Mesenchymal stem cell (in vitro differentiated cells and primary cell): Measurements from ENCODE around the gene LRRC37A3.
A peak's percentile ranks its signal among the peaks of the same experiment; 100 is the strongest.
"Not testable (repeated sequence)": the region's sequence is repeated elsewhere in the genome, so short reads cannot be mapped to it uniquely, and the experiment has no call there.

Experiments used
- DNase-seq: peaks from one replicate; pipeline ENCODE4 v3.0.0-alpha.2; 2013
- H2AFZ ChIP-seq: one replicate; pipeline ENCODE4 v1.6.1; 2013; ENCODE audit warnings: low read depth, mild to moderate bottlenecking, control low read depth, inconsistent platforms, low read length, moderate library complexity
- H2AK5ac ChIP-seq: 2 replicates; pipeline ENCODE4 v1.6.1; 2013; ENCODE audit warnings: low read length, moderate library complexity, mild to moderate bottlenecking, inconsistent platforms; ENCODE audit not compliant: severe bottlenecking
- H2BK120ac ChIP-seq: one replicate; pipeline ENCODE4 v1.6.1; 2013; ENCODE audit warnings: low read depth, mild to moderate bottlenecking, inconsistent platforms, low read length, moderate library complexity
- H2BK12ac ChIP-seq, 2 experiments: one replicate each; pipeline ENCODE4 v1.6.1; 2013; ENCODE audit warnings: inconsistent platforms in 2 of 2, low read length in 2 of 2, mild to moderate bottlenecking in 2 of 2, moderate library complexity in 2 of 2, control low read depth in 1 of 2
- H2BK15ac ChIP-seq: one replicate; pipeline ENCODE4 v1.6.1; 2013; ENCODE audit warnings: mild to moderate bottlenecking, low read depth, inconsistent platforms; ENCODE audit not compliant: poor library complexity, severe bottlenecking
- H2BK5ac ChIP-seq: 2 replicates; pipeline ENCODE4 v1.6.1; 2013; ENCODE audit warnings: low read depth, mild to moderate bottlenecking, low read length, control low read depth, inconsistent platforms; ENCODE audit not compliant: poor library complexity, severe bottlenecking
- H3K14ac ChIP-seq, 2 experiments: one replicate each; pipeline ENCODE4 v1.6.1; 2013; ENCODE audit warnings: inconsistent platforms in 2 of 2, low read length in 2 of 2, control low read depth in 1 of 2, mild to moderate bottlenecking in 1 of 2, moderate library complexity in 1 of 2
- H3K18ac ChIP-seq, 2 experiments: one replicate each; pipeline ENCODE4 v1.6.1; 2013; ENCODE audit warnings: inconsistent platforms in 2 of 2, low read length in 2 of 2, control low read depth in 1 of 2, low read depth in 1 of 2, mild to moderate bottlenecking in 1 of 2
- H3K23ac ChIP-seq, 2 experiments: one replicate each; pipeline ENCODE4 v1.6.1; 2013; ENCODE audit warnings: inconsistent platforms in 2 of 2, low read length in 2 of 2, mild to moderate bottlenecking in 2 of 2, moderate library complexity in 2 of 2, control low read depth in 1 of 2
- H3K27ac ChIP-seq: 2 replicates; pipeline ENCODE4 v1.5.1; 2013; ENCODE audit warnings: mild to moderate bottlenecking, moderate library complexity, low read length, control low read depth, inconsistent platforms; ENCODE audit not compliant: poor library complexity, severe bottlenecking
- H3K27me3 ChIP-seq, 2 experiments: 2 replicates each; pipeline versions ENCODE4 v1.6.1 to v1.7.0; 2013; ENCODE audit warnings: low read length in 2 of 2, mild to moderate bottlenecking in 2 of 2, moderate library complexity in 2 of 2, control low read depth in 1 of 2, inconsistent platforms in 1 of 2; ENCODE audit not compliant: control insufficient read depth in 1 of 2, insufficient read depth in 1 of 2
- H3K36me3 ChIP-seq, 2 experiments: 2 replicates each; pipeline versions ENCODE4 v1.6.1 to v1.7.0; 2013; ENCODE audit warnings: low read length in 2 of 2, control low read depth in 1 of 2, inconsistent platforms in 1 of 2, low read depth in 1 of 2, mild to moderate bottlenecking in 1 of 2; ENCODE audit not compliant: insufficient read depth in 2 of 2, control insufficient read depth in 1 of 2
- H3K4ac ChIP-seq, 2 experiments: one replicate each; pipeline ENCODE4 v1.6.1; 2013; ENCODE audit warnings: inconsistent platforms in 2 of 2, low read length in 2 of 2, mild to moderate bottlenecking in 2 of 2, moderate library complexity in 2 of 2, control low read depth in 1 of 2, low read depth in 1 of 2
- H3K4me1 ChIP-seq: 2 replicates; pipeline ENCODE4 v1.6.1; 2013; ENCODE audit warnings: low read depth, low read length, control low read depth; ENCODE audit not compliant: control insufficient read depth, insufficient read depth
- H3K4me2 ChIP-seq: 2 replicates; pipeline ENCODE4 v1.6.1; 2013; ENCODE audit warnings: low read length, mild to moderate bottlenecking, inconsistent platforms; ENCODE audit not compliant: poor library complexity, severe bottlenecking
- H3K4me3 ChIP-seq, 2 experiments: 2 replicates each; pipeline versions ENCODE4 v1.5.1 to v1.7.0; 2013; ENCODE audit warnings: low read length in 2 of 2, mild to moderate bottlenecking in 2 of 2, control low read depth in 1 of 2, low read depth in 1 of 2; ENCODE audit not compliant: insufficient read depth in 1 of 2
- H3K79me1 ChIP-seq: replicated peaks from 2 replicates; pipeline ENCODE4 v1.6.1; 2013; ENCODE audit warnings: mild to moderate bottlenecking, control low read depth, low read length, inconsistent platforms; ENCODE audit not compliant: poor library complexity, severe bottlenecking
- H3K9ac ChIP-seq: 2 replicates; pipeline ENCODE4 v1.7.0; 2013; ENCODE audit warnings: mild to moderate bottlenecking, low read length, moderate library complexity
- H3K9me3 ChIP-seq: 2 replicates; pipeline ENCODE4 v1.7.0; 2013; ENCODE audit warnings: mild to moderate bottlenecking, low read length; ENCODE audit not compliant: control insufficient read depth
- H4K8ac ChIP-seq: one replicate; pipeline ENCODE4 v1.6.1; 2013; ENCODE audit warnings: inconsistent platforms, mild to moderate bottlenecking, low read length, moderate library complexity
- H4K91ac ChIP-seq: one replicate; pipeline ENCODE4 v1.6.1; 2013; ENCODE audit warnings: mild to moderate bottlenecking, low read length, inconsistent platforms
- WGBS: methylation state at CpG from one replicate; pipeline ENCODE4 v1.1.7; 2013; ENCODE audit warnings: mixed read lengths; 5-methylcytosine and 5-hydroxymethylcytosine counted together

LRRC37A3 gene

DNA sequence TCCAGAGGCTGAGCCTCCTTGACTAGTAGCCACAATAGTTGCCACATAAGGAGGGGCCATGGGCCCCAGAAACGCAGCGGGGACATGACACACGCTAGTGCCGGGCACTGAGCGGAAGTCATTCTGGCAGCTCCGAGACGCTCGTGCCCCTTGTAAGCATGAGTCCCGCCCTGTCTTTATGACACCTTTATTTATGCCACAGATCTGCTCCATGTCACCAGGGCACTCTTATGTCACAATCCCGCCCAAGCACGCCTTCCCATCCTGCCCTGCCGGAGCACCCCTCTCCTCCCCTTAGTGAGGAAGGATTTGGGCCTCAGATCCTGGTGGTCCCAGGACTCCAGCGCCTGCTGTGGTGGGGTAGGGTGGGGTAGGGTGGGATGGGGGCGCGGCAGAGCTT, 22.1 kb downstream of the LRRC37A3 start:
- not testable (repeated sequence) for H3K18ac ChIP-seq, H3K27me3 ChIP-seq, H2AK5ac ChIP-seq, H2BK5ac ChIP-seq, H3K36me3 ChIP-seq, H2AFZ ChIP-seq, H3K4me3 ChIP-seq, H3K9me3 ChIP-seq, H3K79me1 ChIP-seq, H4K8ac ChIP-seq, H3K27ac ChIP-seq, H3K23ac ChIP-seq, H3K4me1 ChIP-seq, H2BK12ac ChIP-seq, H2BK120ac ChIP-seq, H4K91ac ChIP-seq, H2BK15ac ChIP-seq, H3K4me2 ChIP-seq, H3K14ac ChIP-seq, H3K9ac ChIP-seq, DNase-seq, H3K4ac ChIP-seq
- WGBS = 95% methylated on average over 10 of the region's 15 CpGs

DNA sequence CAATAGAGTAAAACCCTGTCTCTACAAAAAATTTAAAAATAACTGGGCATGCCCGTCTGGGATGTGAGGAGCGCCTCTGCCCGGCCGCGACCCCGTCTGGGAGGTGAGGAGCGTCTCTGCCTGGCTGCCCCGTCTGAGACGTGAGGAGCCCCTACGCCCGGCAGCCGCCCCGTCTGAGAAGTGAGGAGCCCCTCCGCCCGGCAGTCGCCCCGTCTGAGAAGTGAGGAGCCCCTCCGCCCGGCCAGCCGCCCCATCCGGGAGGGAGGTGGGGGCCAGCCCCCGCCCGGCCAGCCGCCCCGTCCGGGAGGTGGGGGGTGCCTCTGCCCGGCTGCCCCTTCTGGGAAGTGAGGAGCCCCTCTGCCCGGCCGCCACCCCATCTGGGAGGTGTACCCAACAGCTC, 45.1 kb downstream of the LRRC37A3 start:
- not testable (repeated sequence) for H4K91ac ChIP-seq, H3K18ac ChIP-seq, H2BK15ac ChIP-seq, H3K14ac ChIP-seq, H3K9ac ChIP-seq, H3K27ac ChIP-seq, H3K4me1 ChIP-seq, H3K23ac ChIP-seq, H3K9me3 ChIP-seq, H4K8ac ChIP-seq, H3K36me3 ChIP-seq, DNase-seq, H2BK5ac ChIP-seq, H3K79me1 ChIP-seq, H3K27me3 ChIP-seq, H2AK5ac ChIP-seq, H2AFZ ChIP-seq, H3K4me3 ChIP-seq, H2BK12ac ChIP-seq, H3K4me2 ChIP-seq, H3K4ac ChIP-seq, H2BK120ac ChIP-seq
- 98% methylated on average over 21 of the region's 29 CpGs for WGBS

DNA sequence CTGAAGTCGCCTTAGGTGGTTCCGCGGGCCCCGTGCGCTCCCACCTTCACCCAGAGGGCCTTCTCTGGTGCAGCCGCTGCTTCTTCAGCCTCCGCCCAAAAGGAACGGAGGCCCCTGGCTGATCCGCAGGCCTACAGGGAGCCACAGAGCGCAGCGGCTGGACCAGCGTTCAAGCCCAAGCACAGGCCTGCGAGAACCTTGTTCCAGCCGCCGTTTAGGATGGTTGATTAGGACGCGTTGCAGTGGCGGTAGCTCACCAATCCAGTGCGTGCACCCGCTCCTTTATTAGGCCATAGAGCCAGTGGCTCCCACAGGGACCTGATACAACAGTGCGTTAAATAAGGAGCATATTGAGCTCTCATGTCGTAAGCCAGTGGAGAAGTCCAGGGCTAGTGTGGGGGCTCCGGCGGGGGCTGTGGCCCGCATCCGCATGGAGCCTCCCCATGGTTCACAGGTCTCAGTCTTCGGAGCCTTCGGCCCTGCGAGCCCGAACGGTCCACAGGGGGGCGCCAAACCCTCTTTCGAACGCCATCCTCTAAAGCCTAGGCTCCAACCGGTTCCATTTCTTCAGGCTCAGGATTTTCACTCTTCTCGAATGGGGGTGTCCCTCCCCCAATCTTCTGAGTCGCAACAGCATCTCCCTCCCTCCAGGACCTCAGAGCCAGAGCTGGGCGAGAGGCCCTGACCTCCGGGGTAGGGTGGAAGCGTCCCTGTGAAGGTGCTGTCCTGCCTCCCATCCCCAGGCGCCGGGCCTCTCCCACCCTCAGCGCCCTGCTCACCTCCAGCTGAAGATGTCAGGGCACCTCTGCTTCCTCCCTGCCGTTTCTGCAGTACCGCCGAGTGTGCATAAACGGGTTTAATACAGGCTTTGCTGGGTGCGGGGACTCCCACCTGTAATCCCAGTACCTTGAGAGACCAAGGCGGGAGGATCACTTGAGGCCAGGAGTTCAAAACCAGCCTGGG, 71.5 kb downstream of the LRRC37A3 start:
- not testable (repeated sequence) for H3K4ac ChIP-seq, H3K23ac ChIP-seq, H2BK120ac ChIP-seq, H3K18ac ChIP-seq, H3K4me1 ChIP-seq, H2BK5ac ChIP-seq, H2BK15ac ChIP-seq, H3K79me1 ChIP-seq, H3K27me3 ChIP-seq, H4K8ac ChIP-seq, H3K9ac ChIP-seq, H4K91ac ChIP-seq, H3K4me3 ChIP-seq, H2BK12ac ChIP-seq, H3K36me3 ChIP-seq, H3K4me2 ChIP-seq, H3K27ac ChIP-seq, H3K14ac ChIP-seq, H2AK5ac ChIP-seq, H2AFZ ChIP-seq, H3K9me3 ChIP-seq
- WGBS = 53% methylated on average over 41 of the region's 49 CpGs
- peak; percentile 38 for DNase-seq

DNA sequence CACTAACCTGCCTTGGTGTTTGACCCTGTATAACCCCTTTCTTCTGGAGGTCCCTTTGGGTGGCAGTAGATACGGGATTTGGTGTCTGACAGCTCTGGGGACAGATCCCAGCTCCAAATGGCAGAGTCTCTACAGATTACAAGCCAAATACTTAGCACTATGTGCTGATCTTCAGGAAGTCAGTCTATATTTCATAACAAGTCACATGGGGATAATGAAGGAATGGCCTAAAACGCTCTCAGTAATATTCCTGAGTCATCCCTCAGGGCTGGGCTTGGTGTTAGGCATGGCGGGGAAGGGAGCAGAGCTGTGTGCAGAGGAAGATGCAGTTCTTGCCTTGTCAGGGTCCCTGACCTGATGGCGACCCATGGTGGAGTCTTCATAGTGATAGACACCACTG, 72.4 kb downstream of the LRRC37A3 start:
- not testable (repeated sequence) for H3K18ac ChIP-seq, H3K14ac ChIP-seq, H2AK5ac ChIP-seq, H3K4me1 ChIP-seq, H3K27ac ChIP-seq, H3K36me3 ChIP-seq, H3K79me1 ChIP-seq, H3K23ac ChIP-seq, H3K4me2 ChIP-seq, H3K9ac ChIP-seq, H3K9me3 ChIP-seq, H2BK15ac ChIP-seq, H2BK5ac ChIP-seq, H4K91ac ChIP-seq, H3K27me3 ChIP-seq, H2BK12ac ChIP-seq, H4K8ac ChIP-seq, H3K4ac ChIP-seq, H3K4me3 ChIP-seq, H2AFZ ChIP-seq, H2BK120ac ChIP-seq
- WGBS = 82% methylated on average over 3 of the region's 4 CpGs
- peak; percentile 21 for DNase-seq
